Measurements from ENCODE around the gene SESN1. TPM values are rescaled to one million over a fixed set of nuclear protein-coding genes. Genes with fewer than 3 reads are reported as not detected.

The SESN1 gene
- total and polyA plus RNA-seq, 7 donors = 15.1 to 176 (median 101) TPM

DNA sequence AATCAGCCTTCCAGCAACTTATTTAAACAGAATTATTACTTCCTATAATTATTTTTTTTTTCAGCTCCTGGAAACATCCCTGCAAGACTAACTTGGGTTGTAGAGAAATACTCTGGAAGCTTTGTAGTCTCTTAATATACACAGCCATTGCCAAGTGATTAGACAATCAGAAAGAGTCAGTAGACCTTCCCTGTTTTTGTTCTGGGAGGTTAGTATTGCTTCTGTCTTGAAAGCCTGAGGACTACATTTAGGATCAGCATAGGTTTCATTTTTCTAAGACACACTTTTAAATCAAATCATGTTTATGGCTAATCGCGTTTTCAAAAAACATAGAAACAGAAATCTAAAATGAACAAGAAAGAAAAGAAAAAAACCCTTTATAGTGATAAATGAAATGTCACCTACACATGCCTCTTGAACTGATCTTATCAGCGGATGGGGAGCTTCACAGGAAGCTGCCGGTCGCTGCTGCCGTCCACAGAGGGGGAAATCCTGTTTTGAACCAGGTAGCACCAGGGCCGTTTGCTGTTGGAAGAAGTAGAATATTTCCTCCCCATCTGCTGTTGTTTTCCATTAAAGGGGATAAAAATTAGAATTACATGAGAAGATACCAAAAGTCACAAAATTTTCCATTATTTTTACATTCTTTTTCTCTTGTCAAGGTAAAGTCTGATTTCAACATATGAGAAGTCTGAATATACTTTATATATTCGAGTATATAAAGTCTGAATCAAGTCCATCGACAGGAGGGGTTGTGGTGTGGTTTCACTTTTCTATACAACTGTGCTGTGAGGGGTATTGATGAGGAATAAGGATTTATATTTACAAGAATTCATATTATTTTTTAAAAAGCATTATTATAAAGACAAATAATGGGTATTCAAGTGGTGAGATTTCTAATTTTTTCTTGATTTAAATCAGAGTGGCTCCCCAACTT lies 151.8 kb downstream of the SESN1 start:
- Histone ChIP-seq H3K27ac (peak overlapping the region; percentile 91), H3K4me3 (no peak overlapping the region), H3K4me1 (peaks cover 73% of the 10 kb centered on the region), H3K36me3 (ENCODE audit: insufficient read depth in 1 of 2, low read depth in 1 of 2) (no peaks in the 10 kb centered on the region), H3K27me3 (ENCODE audit: insufficient read depth in 3 of 3, low read length in 2 of 3) (no peaks in the 10 kb centered on the region), H3K9me3 (no peaks in the 10 kb centered on the region)
- DNase-seq = no peak
- WGBS, 3 donors = 62 to 71% (median 71%) methylated on average over 9 of the region's 9 CpGs
- ATAC-seq = no peak
- intact Hi-C loops (cut with DNase I) = no loop called here
- TF ChIP-seq, protein P1, sequence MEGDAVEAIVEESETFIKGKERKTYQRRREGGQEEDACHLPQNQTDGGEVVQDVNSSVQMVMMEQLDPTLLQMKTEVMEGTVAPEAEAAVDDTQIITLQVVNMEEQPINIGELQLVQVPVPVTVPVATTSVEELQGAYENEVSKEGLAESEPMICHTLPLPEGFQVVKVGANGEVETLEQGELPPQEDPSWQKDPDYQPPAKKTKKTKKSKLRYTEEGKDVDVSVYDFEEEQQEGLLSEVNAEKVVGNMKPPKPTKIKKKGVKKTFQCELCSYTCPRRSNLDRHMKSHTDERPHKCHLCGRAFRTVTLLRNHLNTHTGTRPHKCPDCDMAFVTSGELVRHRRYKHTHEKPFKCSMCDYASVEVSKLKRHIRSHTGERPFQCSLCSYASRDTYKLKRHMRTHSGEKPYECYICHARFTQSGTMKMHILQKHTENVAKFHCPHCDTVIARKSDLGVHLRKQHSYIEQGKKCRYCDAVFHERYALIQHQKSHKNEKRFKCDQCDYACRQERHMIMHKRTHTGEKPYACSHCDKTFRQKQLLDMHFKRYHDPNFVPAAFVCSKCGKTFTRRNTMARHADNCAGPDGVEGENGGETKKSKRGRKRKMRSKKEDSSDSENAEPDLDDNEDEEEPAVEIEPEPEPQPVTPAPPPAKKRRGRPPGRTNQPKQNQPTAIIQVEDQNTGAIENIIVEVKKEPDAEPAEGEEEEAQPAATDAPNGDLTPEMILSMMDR (IDR thresholded peaks at IDR 0.05) = no peak

GRCh38 chr6:108941859-108942258 lies 152.8 kb downstream of the SESN1 start:
- H3K27ac ChIP-seq = peak overlapping the region; percentile 12
- peaks cover 63% of the 10 kb centered on the region for H3K4me1 ChIP-seq
- WGBS, 3 donors = 49 to 80% (median 57%) methylated on average over 2 of the region's 2 CpGs
- no peaks in the 10 kb centered on the region for H3K27me3 ChIP-seq (ENCODE audit: insufficient read depth in 3 of 3, low read length in 2 of 3)
- H3K4me3 ChIP-seq = no peak overlapping the region
- ATAC-seq = no peak
- H3K9me3 ChIP-seq = no peaks in the 10 kb centered on the region
- TF ChIP-seq, protein P1 (IDR thresholded peaks at IDR 0.05) = no peak
- no peak for DNase-seq
- intact Hi-C loops (cut with DNase I) = no loop called here
- no peaks in the 10 kb centered on the region for H3K36me3 ChIP-seq (ENCODE audit: insufficient read depth in 1 of 2, low read depth in 1 of 2)

- peaks cover 58% of the 10 kb centered on the region for H3K4me1 ChIP-seq
Observed at GRCh38 chr6:108941281-108941680, 153.4 kb downstream of the SESN1 start.

GRCh38 chr6:108940741-108941140 lies 153.9 kb downstream of the SESN1 start:
- Histone ChIP-seq H3K9me3 (no peaks in the 10 kb centered on the region), H3K36me3 (ENCODE audit: insufficient read depth in 1 of 2, low read depth in 1 of 2) (no peaks in the 10 kb centered on the region), H3K4me1 (peaks cover 52% of the 10 kb centered on the region), H3K27me3 (ENCODE audit: insufficient read depth in 3 of 3, low read length in 2 of 3) (no peaks in the 10 kb centered on the region), H3K4me3 (peak overlapping the region; percentile 16), H3K27ac (peak overlapping the region; percentile 78)
- TF ChIP-seq, protein P1 (IDR thresholded peaks at IDR 0.05) = no peak
- peak; percentile 44 to 68 (median 53) for ATAC-seq
- 30 to 47% (median 37%) methylated on average over 5 of the region's 5 CpGs for WGBS, 3 donors
- intact Hi-C loops (cut with DNase I) = no loop called here
- no peak for DNase-seq

More at GRCh38 chr6:108941281-108941680, 153.4 kb downstream of the SESN1 start:
- intact Hi-C loops (cut with DNase I) = no loop called here
- H3K27me3 ChIP-seq (ENCODE audit: insufficient read depth in 3 of 3, low read length in 2 of 3) = no peaks in the 10 kb centered on the region
- H3K27ac ChIP-seq = peak overlapping the region; percentile 78
- H3K4me3 ChIP-seq = no peak overlapping the region
- no peaks in the 10 kb centered on the region for H3K9me3 ChIP-seq
- ATAC-seq (no peak), DNase-seq (no peak)
- TF ChIP-seq, protein P1 (IDR thresholded peaks at IDR 0.05) = no peak
- 96 to 100% (median 97%) methylated on average over 1 of the region's 1 CpG for WGBS, 3 donors
- no peaks in the 10 kb centered on the region for H3K36me3 ChIP-seq (ENCODE audit: insufficient read depth in 1 of 2, low read depth in 1 of 2)
